Testis (tissue), 2 donors: ENCODE results near the gene LMCD1.

Experiments
- POLR2A ChIP-seq: fragments of 450-650 bp; IDR thresholded peaks from one replicate; pipeline ENCODE4 v1.6.1; 2017; ENCODE audit warnings: antibody characterized with exemption, mild to moderate bottlenecking, moderate library complexity
- TF ChIP-seq, protein P1 (sequence below), 3 experiments: fragments of 450-650 bp in 2 of 3; fragments of 200-600 bp in 1 of 3; sonication (generic) in 1 of 3; IDR thresholded peaks; one replicate each; pipeline ENCODE4 v1.5.1; 2016 to 2019; ENCODE audit warnings: antibody characterized with exemption in 3 of 3, mild to moderate bottlenecking in 2 of 3, moderate library complexity in 1 of 3

- TF ChIP-seq, protein P1, sequence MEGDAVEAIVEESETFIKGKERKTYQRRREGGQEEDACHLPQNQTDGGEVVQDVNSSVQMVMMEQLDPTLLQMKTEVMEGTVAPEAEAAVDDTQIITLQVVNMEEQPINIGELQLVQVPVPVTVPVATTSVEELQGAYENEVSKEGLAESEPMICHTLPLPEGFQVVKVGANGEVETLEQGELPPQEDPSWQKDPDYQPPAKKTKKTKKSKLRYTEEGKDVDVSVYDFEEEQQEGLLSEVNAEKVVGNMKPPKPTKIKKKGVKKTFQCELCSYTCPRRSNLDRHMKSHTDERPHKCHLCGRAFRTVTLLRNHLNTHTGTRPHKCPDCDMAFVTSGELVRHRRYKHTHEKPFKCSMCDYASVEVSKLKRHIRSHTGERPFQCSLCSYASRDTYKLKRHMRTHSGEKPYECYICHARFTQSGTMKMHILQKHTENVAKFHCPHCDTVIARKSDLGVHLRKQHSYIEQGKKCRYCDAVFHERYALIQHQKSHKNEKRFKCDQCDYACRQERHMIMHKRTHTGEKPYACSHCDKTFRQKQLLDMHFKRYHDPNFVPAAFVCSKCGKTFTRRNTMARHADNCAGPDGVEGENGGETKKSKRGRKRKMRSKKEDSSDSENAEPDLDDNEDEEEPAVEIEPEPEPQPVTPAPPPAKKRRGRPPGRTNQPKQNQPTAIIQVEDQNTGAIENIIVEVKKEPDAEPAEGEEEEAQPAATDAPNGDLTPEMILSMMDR (IDR thresholded peaks at IDR 0.05): no peak
- no peak for TF ChIP-seq POLR2A
Observed at GRCh38 chr3:8581373-8581772, 79.8 kb downstream of the LMCD1 start.
